Left ventricle myocardium inferior (tissue), 1 donor: ENCODE data around the gene IL24. TPM values are rescaled to one million over a fixed set of nuclear protein-coding genes. Genes with fewer than 3 reads are reported as not detected.

Experiments
- DNase-seq: peaks from one replicate; pipeline ENCODE4 v3.0.0-alpha.2; 2020
- H3K27ac ChIP-seq: fragments of 200-600 bp; replicated peaks from 2 replicates; pipeline ENCODE4 v1.8.0; 2021
- H3K27me3 ChIP-seq: fragments of 200-600 bp; 2 replicates; pipeline ENCODE4 v1.8.0; 2021; ENCODE audit warnings: low read depth
- H3K36me3 ChIP-seq: fragments of 200-600 bp; 2 replicates; pipeline ENCODE4 v1.8.0; 2021
- H3K4me1 ChIP-seq: fragments of 200-600 bp; 2 replicates; pipeline ENCODE4 v1.8.0; 2021
- H3K4me3 ChIP-seq: fragments of 200-600 bp; 2 replicates; pipeline ENCODE4 v1.8.0; 2021; ENCODE audit warnings: mild to moderate bottlenecking, moderate library complexity
- H3K9me3 ChIP-seq: fragments of 200-600 bp; replicated peaks from 2 replicates; pipeline ENCODE4 v1.8.0; 2021
- intact Hi-C: fragments of 100-400 bp; cut with micrococcal nuclease; formaldehyde crosslinking; loops from one replicate; pipeline ENCODE4 v1.11.0; 2022
- total RNA-seq: library from RNA; stranded (reverse); fragmentation: NEBNext Ultra II Directional; extraction: Animal tissue kit (Norgen Biotek cat#: 25700); gene quantifications from one replicate; pipeline ENCODE4 v1.2.1, GENCODE V29; 2021
- TF ChIP-seq, protein P1 (sequence below): fragments of 200-600 bp; IDR thresholded peaks from 2 replicates; pipeline ENCODE4 v1.8.0; 2021; ENCODE audit warnings: antibody characterized with exemption, mild to moderate bottlenecking, borderline replicate concordance
- donor health status: DM: no; HTN: yes; CAD: no; lungs with severe emphysema.

Gene IL24
- total RNA-seq, 1 donor from 2014 or later: not detected

DNA sequence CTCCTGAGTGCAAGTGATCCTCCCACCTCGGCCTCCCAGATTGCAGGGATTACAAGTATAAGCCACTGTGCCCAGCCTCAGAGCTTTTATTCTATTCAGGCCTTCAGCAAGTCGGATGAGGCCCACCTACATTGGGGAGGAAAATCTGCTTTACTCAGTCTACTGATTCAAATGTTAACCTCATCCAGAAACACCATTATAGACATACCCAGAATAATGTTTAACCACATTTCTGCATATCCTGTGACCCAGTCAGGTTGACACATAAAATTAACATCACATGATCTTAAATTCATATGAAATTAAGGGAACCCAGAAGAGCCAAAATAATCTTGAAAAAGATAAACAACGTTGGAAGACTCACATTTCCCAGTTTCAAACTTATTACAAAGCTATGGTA lies 16.9 kb upstream of the IL24 start:
- intact Hi-C loops: no loop called here
- Histone ChIP-seq H3K27me3 (peaks cover under 1% of the 10 kb centered on the region), H3K36me3 (no peaks in the 10 kb centered on the region), H3K9me3 (peaks cover 35% of the 10 kb centered on the region), H3K4me1 (no peaks in the 10 kb centered on the region), H3K4me3 (no peak overlapping the region), H3K27ac (no peak overlapping the region)
- DNase-seq: no peak
- TF ChIP-seq, protein P1, sequence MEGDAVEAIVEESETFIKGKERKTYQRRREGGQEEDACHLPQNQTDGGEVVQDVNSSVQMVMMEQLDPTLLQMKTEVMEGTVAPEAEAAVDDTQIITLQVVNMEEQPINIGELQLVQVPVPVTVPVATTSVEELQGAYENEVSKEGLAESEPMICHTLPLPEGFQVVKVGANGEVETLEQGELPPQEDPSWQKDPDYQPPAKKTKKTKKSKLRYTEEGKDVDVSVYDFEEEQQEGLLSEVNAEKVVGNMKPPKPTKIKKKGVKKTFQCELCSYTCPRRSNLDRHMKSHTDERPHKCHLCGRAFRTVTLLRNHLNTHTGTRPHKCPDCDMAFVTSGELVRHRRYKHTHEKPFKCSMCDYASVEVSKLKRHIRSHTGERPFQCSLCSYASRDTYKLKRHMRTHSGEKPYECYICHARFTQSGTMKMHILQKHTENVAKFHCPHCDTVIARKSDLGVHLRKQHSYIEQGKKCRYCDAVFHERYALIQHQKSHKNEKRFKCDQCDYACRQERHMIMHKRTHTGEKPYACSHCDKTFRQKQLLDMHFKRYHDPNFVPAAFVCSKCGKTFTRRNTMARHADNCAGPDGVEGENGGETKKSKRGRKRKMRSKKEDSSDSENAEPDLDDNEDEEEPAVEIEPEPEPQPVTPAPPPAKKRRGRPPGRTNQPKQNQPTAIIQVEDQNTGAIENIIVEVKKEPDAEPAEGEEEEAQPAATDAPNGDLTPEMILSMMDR: no peak

DNA sequence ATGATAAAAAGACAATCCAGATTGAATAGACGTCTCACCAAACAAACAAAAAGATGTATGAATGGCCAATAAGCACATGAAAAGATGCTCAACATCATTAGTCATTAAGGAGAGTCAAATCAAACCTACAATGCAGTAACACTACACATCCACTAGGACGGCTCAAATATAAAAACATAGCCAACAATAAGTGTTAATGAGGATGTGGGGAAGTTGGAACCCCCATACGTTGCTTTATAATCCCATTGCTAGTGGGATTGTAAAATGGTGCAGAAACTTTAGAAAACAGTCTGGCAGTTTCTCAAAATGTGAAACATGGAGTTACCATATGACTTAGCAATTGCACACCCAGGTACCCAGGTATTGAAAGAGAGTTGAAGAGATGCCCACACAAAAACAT lies 14.7 kb upstream of the IL24 start:
- TF ChIP-seq, protein P1: no peak
- H3K9me3 ChIP-seq: peaks cover 21% of the 10 kb centered on the region

DNA sequence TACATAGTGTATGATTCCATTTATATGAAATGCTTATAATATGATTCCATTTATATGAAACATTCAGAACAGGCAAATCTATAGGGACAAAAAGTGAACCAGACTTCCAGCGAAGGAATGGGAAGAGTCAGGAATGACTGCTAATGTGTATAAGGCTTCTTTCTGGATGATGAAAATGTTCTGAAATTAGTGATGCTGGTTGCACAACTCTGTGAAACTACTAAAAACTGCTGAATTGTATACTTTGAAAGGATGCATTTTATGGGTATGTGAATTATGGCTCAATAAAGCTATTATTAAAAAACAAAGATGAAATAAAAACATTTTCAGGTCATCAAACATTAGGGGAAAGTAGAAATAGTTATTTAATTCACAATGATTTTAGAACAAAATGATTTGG lies 14.1 kb upstream of the IL24 start:
- Histone ChIP-seq H3K4me3 (no peak overlapping the region), H3K4me1 (no peaks in the 10 kb centered on the region), H3K27ac (no peak overlapping the region), H3K9me3 (peaks cover 15% of the 10 kb centered on the region), H3K27me3 (peaks cover 17% of the 10 kb centered on the region), H3K36me3 (no peaks in the 10 kb centered on the region)
- intact Hi-C loops: no loop called here
- no peak for DNase-seq
- TF ChIP-seq, protein P1: no peak

More for the DNA sequence above, 14.7 kb upstream of the IL24 start:
- Histone ChIP-seq H3K4me1 (no peaks in the 10 kb centered on the region), H3K4me3 (no peak overlapping the region), H3K36me3 (no peaks in the 10 kb centered on the region), H3K27ac (no peak overlapping the region), H3K27me3 (peaks cover 17% of the 10 kb centered on the region)
- intact Hi-C loops: no loop called here
- no peak for DNase-seq

DNA sequence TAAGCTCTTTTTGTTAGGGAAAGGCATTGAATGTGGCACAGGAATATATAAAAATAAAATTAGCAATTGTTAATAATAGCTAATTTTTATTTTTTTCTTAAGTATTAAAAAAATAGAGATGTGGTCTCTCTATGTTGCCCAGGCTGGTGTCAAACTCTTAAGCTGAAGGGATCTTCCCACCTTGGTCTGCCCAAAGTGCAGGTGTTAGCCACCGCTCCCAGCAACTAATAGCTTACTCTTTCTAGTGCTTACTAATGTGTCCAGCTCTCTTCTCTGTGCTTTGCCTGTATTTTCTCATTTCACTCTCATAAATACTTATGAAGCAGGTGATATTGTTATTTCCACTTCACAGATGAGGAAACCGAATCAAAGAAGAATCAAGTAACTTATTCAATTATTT lies 13.4 kb upstream of the IL24 start:
- TF ChIP-seq, protein P1: no peak
- intact Hi-C loops: no loop called here
- Histone ChIP-seq H3K27me3 (peaks cover 17% of the 10 kb centered on the region), H3K4me1 (no peaks in the 10 kb centered on the region), H3K4me3 (no peak overlapping the region), H3K9me3 (peaks cover 8% of the 10 kb centered on the region), H3K27ac (no peak overlapping the region), H3K36me3 (no peaks in the 10 kb centered on the region)
- DNase-seq: no peak

DNA sequence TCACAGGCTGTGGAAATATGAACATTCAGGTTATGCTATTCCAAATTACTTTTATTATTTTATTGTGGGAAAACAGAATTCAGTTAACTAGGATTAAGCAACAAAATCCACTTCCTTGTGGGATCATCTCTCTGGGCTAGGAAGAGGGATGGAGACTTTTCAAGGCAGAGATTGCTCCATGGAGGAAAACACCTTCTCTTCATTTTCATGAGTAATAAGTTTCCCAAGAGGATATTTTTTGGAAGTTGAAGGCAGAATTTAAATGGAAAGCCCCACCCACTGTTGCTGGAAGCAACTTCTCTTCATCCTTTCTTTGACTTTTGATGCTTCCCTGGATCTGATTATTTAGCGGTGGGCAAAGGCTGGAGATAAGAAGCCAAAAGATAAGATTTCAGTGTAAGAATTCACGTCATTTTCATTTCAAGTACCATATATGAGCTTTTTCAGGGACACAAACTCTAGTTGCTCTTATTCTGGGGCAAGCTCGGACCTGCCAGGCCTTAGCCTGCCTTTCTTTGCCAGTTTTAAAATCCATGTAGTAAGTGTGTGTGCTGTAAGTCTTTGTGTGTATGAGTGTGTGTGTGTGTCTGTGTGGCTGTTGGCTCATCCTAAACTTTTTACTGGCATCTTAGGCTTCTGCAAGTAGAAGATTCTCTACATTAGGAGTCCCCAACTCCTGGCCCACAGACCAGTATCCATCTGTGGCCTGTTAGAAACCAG lies 11.7 kb upstream of the IL24 start:
- H3K4me1 ChIP-seq: peaks cover 4% of the 10 kb centered on the region
- no peak overlapping the region for H3K4me3 ChIP-seq
- intact Hi-C loops: no loop called here
- TF ChIP-seq, protein P1: no peak
- H3K27ac ChIP-seq: no peak overlapping the region
- H3K27me3 ChIP-seq: peaks cover 17% of the 10 kb centered on the region
- no peaks in the 10 kb centered on the region for H3K36me3 ChIP-seq
- DNase-seq: no peak
- no peaks in the 10 kb centered on the region for H3K9me3 ChIP-seq
